Bladder microvascular endothelial cell (primary cell): ENCODE results near the gene ZHX3. TPM values are rescaled to one million over a fixed set of nuclear protein-coding genes. Genes with fewer than 3 reads are reported as not detected.

Experiments
- total RNA-seq: library from RNA; depleted of rRNA; stranded (reverse); fragments of >200 nt; gene quantifications from 2 replicates; pipeline ENCODE4 v1.2.3, GENCODE V29; 2014

Gene ZHX3
- 5.3 and 9.3 TPM in 2 replicates for total RNA-seq

GRCh38 chr20:41317546-41318270, at the start of gene ZHX3:
Gene ZHX3 (minus strand): TSS chr20:41317731. CDS start chr20:41204916, 112,815 bp downstream.

GRCh38 chr20:41366546-41367392, 49.2 kb upstream of the ZHX3 start, which contains the start of gene EMILIN3:
Gene EMILIN3 (minus strand): TSS chr20:41366818. CDS start chr20:41366634, 184 bp downstream.

GRCh38 chr20:41340327-41341055, 23.0 kb upstream of the ZHX3 start, which contains the start of gene LPIN3:
Gene LPIN3 (plus strand): TSS chr20:41340821. CDS start chr20:41345804, 4,983 bp downstream.

GRCh38 chr20:41136680-41137613, 180.6 kb downstream of the ZHX3 start, which contains the start of gene PLCG1:
Gene PLCG1 (plus strand): TSS chr20:41137543. CDS start chr20:41137642, 99 bp downstream.

Other genes starting within 250 kb of the ZHX3 start
- gene PLCG1, start 180.2 kb downstream of the ZHX3 start, total RNA-seq: 147 and 274 TPM in 2 replicates
- gene LPIN3, start 23.1 kb upstream of the ZHX3 start, total RNA-seq: 0.94 and 2.3 TPM in 2 replicates
- under 0.01 and 0.06 TPM in 2 replicates for gene EMILIN3, start 49.1 kb upstream of the ZHX3 start, total RNA-seq